Liver (tissue), 9 donors: ENCODE measurements around the gene AMDHD1. TPM values are rescaled to one million over a fixed set of nuclear protein-coding genes. Genes with fewer than 3 reads are reported as not detected.
A peak's percentile ranks its signal among the peaks of the same experiment; 100 is the strongest.

Source experiments
- DNase-seq: peaks from one replicate; pipeline ENCODE4 v3.0.0-alpha.2; 2017; ENCODE audit warnings: low spot score
- H3K27ac ChIP-seq, 2 donors: one replicate each; pipeline ENCODE4 v1.7.0; 2013; ENCODE audit warnings: inconsistent platforms in 2 of 2, low read length in 2 of 2, control low read depth in 1 of 2, low read depth in 1 of 2, mild to moderate bottlenecking in 1 of 2
- H3K27me3 ChIP-seq, 4 donors: one replicate each; pipeline versions ENCODE4 v1.6.1 to v1.7.0; 2013; ENCODE audit warnings: low read length in 3 of 4, inconsistent platforms in 1 of 4, mild to moderate bottlenecking in 1 of 4, moderate library complexity in 1 of 4; ENCODE audit not compliant: control insufficient read depth in 4 of 4, insufficient read depth in 4 of 4
- H3K36me3 ChIP-seq, 4 donors: one replicate each; pipeline versions ENCODE4 v1.6.1 to v1.7.0; 2013; ENCODE audit warnings: low read length in 3 of 4, mild to moderate bottlenecking in 3 of 4, low read depth in 1 of 4, moderate library complexity in 1 of 4; ENCODE audit not compliant: control insufficient read depth in 4 of 4, insufficient read depth in 3 of 4
- H3K4me1 ChIP-seq, 4 donors: one replicate each; pipeline versions ENCODE4 v1.6.1 to v1.7.0; 2013; ENCODE audit warnings: low read length in 3 of 4, mild to moderate bottlenecking in 3 of 4, moderate library complexity in 1 of 4; ENCODE audit not compliant: control insufficient read depth in 4 of 4, insufficient read depth in 4 of 4
- H3K4me3 ChIP-seq, 3 donors: one replicate each; pipeline versions ENCODE4 v1.6.1 to v1.7.0; 2013; ENCODE audit warnings: low read length in 3 of 3, control low read depth in 1 of 3, low read depth in 1 of 3, mild to moderate bottlenecking in 1 of 3
- H3K9ac ChIP-seq, 2 donors: one replicate each; pipeline ENCODE4 v1.7.0; 2013; ENCODE audit warnings: low read length in 2 of 2, mild to moderate bottlenecking in 2 of 2, moderate library complexity in 2 of 2, control low read depth in 1 of 2, low read depth in 1 of 2
- H3K9me3 ChIP-seq, 4 donors: one replicate each; pipeline versions ENCODE4 v1.6.1 to v1.7.0; 2013; ENCODE audit warnings: low read length in 3 of 4; ENCODE audit not compliant: control insufficient read depth in 4 of 4
- FOXA1 ChIP-seq: IDR thresholded peaks from 2 replicates; pipeline ENCODE4 v1.6.1; 2016; ENCODE audit warnings: antibody characterized with exemption
- GABPA ChIP-seq, 2 donors: IDR thresholded peaks in 1 of 2; conservative IDR thresholded peaks in 1 of 2; 2 replicates each; pipeline ENCODE4 v1.6.1; 2016; ENCODE audit warnings: antibody characterized with exemption in 2 of 2, mild to moderate bottlenecking in 1 of 2, moderate library complexity in 1 of 2
- HNF4A ChIP-seq, 2 donors: conservative IDR thresholded peaks; 2 replicates each; pipeline ENCODE4 v1.6.1; 2016; ENCODE audit warnings: antibody characterized with exemption in 2 of 2, mild to moderate bottlenecking in 2 of 2
- HNF4G ChIP-seq: IDR thresholded peaks from 2 replicates; pipeline ENCODE4 v1.6.1; 2016; ENCODE audit warnings: antibody characterized with exemption
- MAX ChIP-seq: IDR thresholded peaks from 2 replicates; pipeline ENCODE4 v1.6.1; 2016; ENCODE audit warnings: antibody characterized with exemption
- RAD21 ChIP-seq, 2 donors: IDR thresholded peaks; 2 replicates each; pipeline ENCODE4 v1.6.1; 2016; ENCODE audit warnings: antibody characterized with exemption in 2 of 2, mild to moderate bottlenecking in 2 of 2
- REST ChIP-seq: IDR thresholded peaks from 2 replicates; pipeline ENCODE4 v1.6.1; 2016; ENCODE audit warnings: antibody characterized with exemption, mild to moderate bottlenecking
- RXRA ChIP-seq, 2 donors: IDR thresholded peaks; 2 replicates each; pipeline ENCODE4 v1.6.1; 2017 to 2018; ENCODE audit warnings: antibody characterized with exemption in 2 of 2, mild to moderate bottlenecking in 1 of 2
- SP1 ChIP-seq: IDR thresholded peaks from 2 replicates; pipeline ENCODE4 v1.6.1; 2018; ENCODE audit warnings: antibody characterized with exemption, mild to moderate bottlenecking
- YY1 ChIP-seq: IDR thresholded peaks from 2 replicates; pipeline ENCODE4 v1.6.1; 2016; ENCODE audit warnings: antibody characterized with exemption, mild to moderate bottlenecking
- whole genome bisulfite sequencing: extraction: QIAGEN DNeasy Blood & Tissue Kit; methylation state at CpG from one replicate; pipeline ENCODE4 v1.1.7; 2013; 5-methylcytosine and 5-hydroxymethylcytosine counted together
- polyA plus RNA-seq, 2 donors: library from polyadenylated mRNA; stranded (reverse) in 1 of 2; unstranded in 1 of 2; fragments of 200-250 nt in 1 of 2; fragments of >200 nt in 1 of 2; fragmentation: Nextera tagmentation in 1 of 2; extraction: Ambion mirVana in 1 of 2; gene quantifications; one replicate each; pipeline versions ENCODE4 v1.2.1 to v1.2.3, GENCODE V29; 2013 to 2015
- total RNA-seq, 2 donors: library from RNA; depleted of rRNA; stranded (reverse); fragments of >200 nt; gene quantifications; one replicate each; pipeline ENCODE4 v1.2.3, GENCODE V29; 2014
- TF ChIP-seq, protein P1 (sequence below): fragments of 150-350 bp; IDR thresholded peaks from 2 replicates; pipeline ENCODE4 v1.5.1; 2017; ENCODE audit warnings: improper control_type of control experiment, low read depth, low read length; ENCODE audit not compliant: missing input control
- TF ChIP-seq, protein P2 (sequence below): IDR thresholded peaks from 2 replicates; pipeline ENCODE4 v1.6.1; 2016; ENCODE audit warnings: antibody characterized with exemption
- donor health status: healthy.
- donor health status: healthy.
- donor health status: healthy.
- donor health status: healthy.
- donor health status: healthy.

Gene AMDHD1
- total and polyA plus RNA-seq, 4 donors: 50.3 to 124 (median 80.7) TPM

DNA sequence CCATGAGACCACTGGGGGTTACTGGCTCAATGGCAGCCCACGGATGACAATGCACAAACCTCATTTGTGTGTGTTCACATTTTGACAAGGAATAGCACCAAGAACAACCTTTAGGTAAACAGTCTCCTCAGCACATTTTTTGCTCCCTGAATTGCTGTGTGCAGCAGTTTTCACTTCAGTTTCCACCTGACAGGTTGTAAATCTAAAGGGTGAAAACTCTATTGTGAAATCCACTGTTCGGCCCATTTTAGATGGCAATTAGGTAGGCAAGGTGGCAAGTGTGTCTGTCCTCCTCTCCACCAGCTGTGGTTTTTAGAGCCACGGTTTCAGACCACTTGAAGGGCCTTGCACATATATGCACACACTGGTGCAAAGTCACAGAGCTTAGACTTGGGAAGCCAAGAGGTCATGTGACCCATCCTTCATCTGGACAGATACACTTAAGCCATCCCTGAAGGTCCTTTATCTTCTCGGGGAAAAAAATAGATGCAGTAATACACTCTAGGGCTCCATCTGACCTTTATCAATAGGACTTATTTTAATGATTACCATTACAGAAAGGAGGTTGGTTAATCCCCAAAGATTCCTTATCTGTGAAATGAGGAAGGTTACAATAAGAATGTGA, 29.8 kb downstream of the AMDHD1 start:
- 55% methylated on average over 4 of the region's 4 CpGs for WGBS
- no peak overlapping the region for H3K4me3 ChIP-seq
- no peak overlapping the region for H3K9ac ChIP-seq
- H3K4me1 ChIP-seq: peaks cover 4 to 48% (median 34%) of the 10 kb centered on the region in 4 donors
- DNase-seq: no peak
- H3K27ac ChIP-seq: peak overlapping the region in 1 of 2 donors; percentile 8
- no peak for TF ChIP-seq REST
- TF ChIP-seq YY1: no peak
- peaks cover 1 to 25% (median 15%) of the 10 kb centered on the region in 4 donors for H3K36me3 ChIP-seq
- no peaks in the 10 kb centered on the region for H3K27me3 ChIP-seq
- H3K9me3 ChIP-seq: no peaks in the 10 kb centered on the region

DNA sequence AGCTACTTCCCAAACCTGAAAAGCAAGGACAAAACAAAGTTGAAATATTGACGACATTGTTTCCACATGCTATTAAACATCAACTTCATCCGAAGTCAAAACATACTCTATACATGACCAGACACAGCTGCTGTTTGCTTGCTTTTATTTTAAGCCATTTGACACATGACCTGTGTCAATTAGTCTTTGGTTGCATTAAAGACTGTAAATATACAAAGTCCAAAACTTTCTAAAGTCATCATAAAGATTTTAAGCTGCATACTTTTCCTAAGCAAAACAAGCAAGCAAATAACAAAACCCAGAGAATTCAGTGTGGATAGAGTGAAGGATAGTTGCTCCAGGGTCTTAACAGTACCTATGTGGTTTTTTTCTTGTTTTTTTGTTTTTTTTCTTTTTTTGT, 31.2 kb downstream of the AMDHD1 start:
- peaks cover 0 to 30% (median 17%) of the 10 kb centered on the region in 4 donors for H3K36me3 ChIP-seq
- H3K4me3 ChIP-seq: no peak overlapping the region
- TF ChIP-seq RAD21 (IDR thresholded peaks at IDR 0.05) (no peak), HNF4A (conservative IDR thresholded peaks at IDR 0.05) (peak; percentile 31 to 33), YY1 (no peak), GABPA (IDR thresholded peaks at IDR 0.05 in 1 of 2, conservative IDR thresholded peaks at IDR 0.05 in 1 of 2) (no peak), REST (no peak), HNF4G (no peak), FOXA1 (no peak), SP1 (no peak), RXRA (IDR thresholded peaks at IDR 0.05) (peak in 1 of 2 donors; percentile 5), MAX (no peak)
- TF ChIP-seq, protein P1, sequence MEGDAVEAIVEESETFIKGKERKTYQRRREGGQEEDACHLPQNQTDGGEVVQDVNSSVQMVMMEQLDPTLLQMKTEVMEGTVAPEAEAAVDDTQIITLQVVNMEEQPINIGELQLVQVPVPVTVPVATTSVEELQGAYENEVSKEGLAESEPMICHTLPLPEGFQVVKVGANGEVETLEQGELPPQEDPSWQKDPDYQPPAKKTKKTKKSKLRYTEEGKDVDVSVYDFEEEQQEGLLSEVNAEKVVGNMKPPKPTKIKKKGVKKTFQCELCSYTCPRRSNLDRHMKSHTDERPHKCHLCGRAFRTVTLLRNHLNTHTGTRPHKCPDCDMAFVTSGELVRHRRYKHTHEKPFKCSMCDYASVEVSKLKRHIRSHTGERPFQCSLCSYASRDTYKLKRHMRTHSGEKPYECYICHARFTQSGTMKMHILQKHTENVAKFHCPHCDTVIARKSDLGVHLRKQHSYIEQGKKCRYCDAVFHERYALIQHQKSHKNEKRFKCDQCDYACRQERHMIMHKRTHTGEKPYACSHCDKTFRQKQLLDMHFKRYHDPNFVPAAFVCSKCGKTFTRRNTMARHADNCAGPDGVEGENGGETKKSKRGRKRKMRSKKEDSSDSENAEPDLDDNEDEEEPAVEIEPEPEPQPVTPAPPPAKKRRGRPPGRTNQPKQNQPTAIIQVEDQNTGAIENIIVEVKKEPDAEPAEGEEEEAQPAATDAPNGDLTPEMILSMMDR: no peak
- TF ChIP-seq, protein P2, sequence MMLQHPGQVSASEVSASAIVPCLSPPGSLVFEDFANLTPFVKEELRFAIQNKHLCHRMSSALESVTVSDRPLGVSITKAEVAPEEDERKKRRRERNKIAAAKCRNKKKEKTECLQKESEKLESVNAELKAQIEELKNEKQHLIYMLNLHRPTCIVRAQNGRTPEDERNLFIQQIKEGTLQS: no peak
- H3K9me3 ChIP-seq: no peaks in the 10 kb centered on the region
- peak overlapping the region in 1 of 2 donors; percentile 6 for H3K27ac ChIP-seq
- H3K4me1 ChIP-seq: peaks cover 4 to 49% (median 34%) of the 10 kb centered on the region in 4 donors
- H3K27me3 ChIP-seq: no peaks in the 10 kb centered on the region
- 19% methylated on average over 2 of the region's 2 CpGs for WGBS
- no peak for DNase-seq
- H3K9ac ChIP-seq: no peak overlapping the region
